IPS-NIHi7 (cell line): ENCODE measurements around the gene RNASE7.

Experiments
- DNase-seq: peaks from one replicate; pipeline ENCODE4 v3.0.0; 2012; ENCODE audit warnings: mixed read lengths; ENCODE audit errors: extremely low spot score

Gene RNASE7

DNA sequence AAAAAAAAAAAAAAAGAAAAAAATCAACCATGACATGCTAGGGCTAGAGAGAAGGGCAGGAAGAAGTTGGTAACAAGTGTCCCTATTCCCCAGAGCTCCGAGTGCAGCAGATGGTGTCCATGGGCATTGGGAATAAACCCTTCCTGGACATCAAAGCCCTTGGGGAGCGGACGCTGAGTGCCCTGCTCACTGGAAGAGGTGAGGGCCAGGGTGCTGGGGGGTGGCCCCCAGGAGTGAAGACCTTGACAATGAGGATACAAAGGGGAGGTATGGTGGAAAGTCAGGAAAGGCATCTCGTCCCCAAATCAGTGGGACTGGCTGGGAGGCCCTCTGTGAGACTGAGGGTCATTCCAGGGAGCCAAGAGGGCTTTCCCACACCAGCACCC lies 44.7 kb downstream of the RNASE7 start:
- DNase-seq, result no peak

DNA sequence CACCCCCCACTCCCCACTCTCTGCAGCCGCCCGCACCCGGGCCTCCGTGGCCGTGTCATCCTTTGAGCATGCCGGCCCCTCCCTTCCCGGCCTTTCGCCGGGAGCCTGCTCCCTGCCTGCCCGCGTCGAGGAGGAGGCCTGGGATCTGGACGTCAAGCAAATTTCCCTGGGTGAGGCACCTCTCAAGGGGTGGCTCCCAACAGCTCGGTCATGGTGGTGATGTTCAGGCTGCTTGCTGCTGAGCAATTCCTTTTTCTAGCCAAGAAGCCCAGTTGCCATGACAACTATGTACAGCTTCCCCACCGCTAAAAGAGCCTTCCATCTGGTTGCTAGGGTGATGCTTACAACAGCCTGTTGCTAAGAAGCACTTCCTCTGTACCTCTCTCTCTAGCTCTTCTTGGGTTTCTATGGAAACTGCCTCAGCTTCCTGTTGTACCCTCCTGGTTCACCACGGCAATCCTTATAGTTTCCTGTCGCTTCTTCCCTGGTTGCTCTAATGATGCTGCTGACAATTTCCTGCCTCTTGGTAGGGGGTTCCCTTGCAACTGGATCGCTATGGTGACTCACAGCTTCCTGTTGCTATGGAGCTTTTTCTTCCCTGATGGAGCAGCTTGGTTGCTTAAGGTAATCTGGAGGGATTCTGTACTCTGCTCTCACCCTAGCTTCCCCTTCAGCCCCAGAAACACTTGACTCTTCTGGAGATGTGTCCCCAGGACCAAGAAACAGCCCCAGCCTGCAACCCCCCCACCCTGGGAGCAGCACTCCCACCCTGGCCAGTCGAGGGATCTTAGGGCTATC lies 45.3 kb downstream of the RNASE7 start:
- DNase-seq, result peak; percentile 72

DNA sequence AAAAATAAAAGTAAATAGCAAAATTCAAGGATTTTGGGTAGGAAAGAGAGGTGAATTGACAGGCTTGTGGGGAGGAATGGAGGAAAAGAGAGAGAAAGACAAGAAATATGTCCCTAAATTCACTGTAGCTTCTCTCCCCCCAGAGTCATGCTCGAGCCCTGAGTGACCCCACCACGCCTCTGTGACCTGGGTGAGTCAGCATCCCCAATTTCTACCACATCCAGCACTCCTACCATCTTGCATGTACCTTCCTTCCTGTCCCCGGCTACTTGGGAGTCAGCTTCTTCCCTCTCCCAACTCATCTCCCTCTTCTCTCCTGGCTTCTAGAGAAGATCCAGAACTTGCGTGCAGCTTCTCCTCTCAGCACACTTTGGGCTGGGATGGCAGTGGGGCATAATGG lies 46.5 kb downstream of the RNASE7 start:
- no peak for DNase-seq

DNA sequence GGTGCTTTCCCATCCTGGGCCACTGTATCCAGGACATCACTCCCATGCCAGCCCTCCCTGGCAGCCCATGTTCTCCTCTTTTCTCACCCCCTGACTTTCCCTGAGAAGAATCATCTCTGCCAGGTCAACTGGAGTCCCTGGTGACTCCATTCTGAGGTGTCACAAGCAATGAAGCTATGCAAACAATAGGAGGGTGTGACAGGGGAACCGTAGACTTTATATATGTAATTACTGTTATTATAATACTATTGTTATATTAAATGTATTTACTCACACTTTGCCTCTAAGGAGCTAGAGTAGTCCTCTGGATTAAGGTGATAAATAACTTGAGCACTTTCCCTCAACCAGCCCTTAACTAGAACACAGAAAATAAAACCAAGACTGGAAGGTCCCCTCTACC lies 47.1 kb downstream of the RNASE7 start:
- DNase-seq, result no peak

DNA sequence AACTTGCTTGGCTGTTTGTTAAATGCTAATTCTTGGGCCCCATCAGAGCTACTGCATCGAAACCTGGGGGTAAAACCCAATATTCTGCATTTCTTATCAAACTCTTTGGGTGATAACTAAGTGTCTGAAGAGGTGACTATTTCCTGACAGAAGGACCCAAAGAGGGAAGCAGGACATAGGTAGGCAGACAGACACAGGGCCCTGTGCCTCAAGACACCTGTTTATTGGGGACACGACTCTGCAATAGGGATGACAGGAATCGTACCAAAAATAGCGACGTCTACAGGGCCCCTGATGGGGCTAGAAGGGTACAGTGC lies 47.7 kb downstream of the RNASE7 start:
- DNase-seq, result no peak

DNA sequence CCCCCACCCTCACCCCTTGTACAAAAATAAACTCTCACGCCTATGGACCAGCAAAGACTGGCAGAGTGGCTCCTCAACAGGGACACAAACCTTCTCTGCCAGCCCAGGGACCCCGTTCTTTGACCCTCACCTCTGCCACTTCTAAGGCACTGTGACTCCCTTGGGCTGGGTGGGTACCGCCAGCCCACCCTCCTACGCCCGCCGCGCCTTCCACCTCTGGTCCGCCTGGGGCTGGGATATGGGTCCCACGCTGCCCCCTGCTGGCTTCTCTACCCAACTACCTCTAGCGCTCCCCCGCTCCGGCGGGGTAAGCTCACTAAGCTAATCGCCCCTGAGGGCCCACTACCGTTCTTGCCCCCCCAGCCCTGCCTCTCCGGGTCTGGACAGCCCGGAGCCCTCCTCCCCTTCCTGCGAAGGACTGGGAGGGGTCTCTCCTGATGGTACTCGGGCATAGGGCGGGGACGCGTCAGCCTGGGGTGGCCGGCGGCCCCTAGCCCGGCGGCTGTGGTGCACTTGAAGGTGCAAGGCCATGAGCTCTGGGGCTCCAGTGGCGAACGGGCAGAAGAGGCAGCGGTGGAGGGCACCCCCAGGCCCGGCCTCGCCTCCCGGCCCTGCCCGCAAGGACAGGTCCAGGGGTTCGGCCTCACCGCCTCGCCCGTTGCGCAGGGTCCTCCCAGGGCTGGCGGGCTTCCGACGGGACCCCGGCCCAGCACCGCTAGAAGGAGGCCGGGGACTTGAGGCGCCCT lies 48.2 kb downstream of the RNASE7 start:
- DNase-seq, result peak; percentile 71

DNA sequence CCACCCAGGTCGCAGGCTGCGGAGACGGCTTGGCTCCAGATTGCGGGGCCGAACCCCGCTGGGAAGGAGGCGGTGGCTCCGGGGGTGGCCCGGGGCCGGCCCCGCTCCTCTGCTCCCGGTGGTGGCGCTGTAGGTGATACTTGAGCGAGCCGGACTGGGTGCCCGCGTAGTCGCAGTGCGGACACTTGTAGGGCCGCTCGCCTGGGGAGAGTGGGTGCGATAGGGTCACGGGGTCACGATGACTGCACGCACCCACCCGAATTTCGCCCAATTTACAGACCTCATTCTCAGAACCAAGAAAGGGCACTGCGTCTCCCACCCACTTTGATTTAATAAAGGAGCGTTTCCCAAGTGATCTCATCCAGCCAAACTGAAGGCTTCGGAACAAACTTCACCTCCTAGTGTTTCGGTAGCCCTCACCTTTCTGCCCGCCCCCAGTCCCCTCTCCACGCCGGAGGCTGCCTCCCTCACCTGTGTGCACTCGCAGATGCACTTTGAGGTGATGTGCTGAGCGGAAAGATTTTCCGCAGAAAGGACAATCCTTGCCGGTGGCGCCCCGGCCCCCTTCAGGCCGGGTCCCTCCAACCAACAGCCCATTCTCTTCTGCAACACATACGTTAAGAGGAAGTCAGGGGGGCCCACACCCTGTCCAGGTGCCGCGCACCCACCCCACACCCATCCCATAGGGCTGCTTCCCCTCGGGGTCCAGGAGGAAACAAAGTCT lies 48.9 kb downstream of the RNASE7 start:
- DNase-seq, result no peak

DNA sequence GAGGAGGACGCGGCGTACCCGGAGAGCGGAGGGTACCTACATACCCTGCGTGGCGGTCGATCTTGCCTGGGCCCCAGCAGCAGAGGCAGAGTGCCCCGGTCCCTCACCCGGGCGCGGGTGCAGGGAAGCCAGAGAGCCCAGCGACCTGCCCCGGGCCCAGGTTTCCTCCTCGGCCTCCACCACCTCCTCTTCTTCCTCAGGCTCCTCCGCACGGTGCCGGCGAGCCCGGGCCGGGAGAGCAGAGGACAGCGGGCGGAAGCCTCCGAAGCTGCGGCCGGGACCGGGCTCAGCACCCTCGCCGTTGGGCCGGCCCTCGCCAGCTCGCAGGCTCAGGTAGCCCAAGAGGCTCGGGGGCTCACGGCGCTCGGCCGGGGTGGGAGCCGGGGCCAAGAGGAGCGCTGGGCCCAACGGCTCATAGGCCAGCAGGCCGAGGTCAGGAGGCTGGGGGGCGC lies 49.7 kb downstream of the RNASE7 start:
- no peak for DNase-seq

DNA sequence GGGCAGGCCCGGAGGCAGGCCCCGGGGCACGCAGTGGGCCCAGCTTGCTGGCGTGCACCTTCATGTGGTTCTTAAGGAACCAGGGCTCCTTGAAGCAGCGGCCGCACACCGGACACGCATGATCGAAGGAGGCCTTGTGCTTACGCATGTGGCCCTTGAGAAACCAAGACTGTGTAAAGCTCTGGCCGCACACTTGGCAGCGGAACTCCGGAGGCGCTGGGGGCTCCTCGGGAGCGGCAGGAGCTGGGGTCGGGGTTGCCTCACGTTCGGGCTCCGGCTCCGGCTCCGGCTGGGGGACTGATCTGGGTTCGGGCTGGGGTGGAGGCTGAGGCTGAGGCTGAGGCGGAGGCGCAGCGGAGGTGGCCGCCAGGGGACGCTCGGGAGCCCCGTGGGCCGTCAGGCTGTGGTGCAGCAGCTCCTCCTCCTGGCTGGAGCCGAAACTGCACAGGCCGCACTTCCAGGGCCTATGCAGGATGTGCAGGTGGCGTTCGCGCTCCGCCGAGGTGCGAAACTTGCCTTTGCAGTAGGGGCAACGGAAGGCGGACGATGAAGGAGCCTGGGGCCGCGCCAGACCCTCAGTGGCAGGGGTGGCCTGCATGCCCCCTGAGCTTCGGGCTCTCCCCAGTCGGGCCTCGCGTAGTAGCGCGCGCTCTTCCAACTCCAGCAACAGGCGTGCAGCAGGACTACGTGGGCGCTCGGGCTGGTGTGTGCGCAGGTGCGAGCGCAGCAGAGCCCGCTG lies 50.3 kb downstream of the RNASE7 start:
- peak; percentile 79 for DNase-seq

DNA sequence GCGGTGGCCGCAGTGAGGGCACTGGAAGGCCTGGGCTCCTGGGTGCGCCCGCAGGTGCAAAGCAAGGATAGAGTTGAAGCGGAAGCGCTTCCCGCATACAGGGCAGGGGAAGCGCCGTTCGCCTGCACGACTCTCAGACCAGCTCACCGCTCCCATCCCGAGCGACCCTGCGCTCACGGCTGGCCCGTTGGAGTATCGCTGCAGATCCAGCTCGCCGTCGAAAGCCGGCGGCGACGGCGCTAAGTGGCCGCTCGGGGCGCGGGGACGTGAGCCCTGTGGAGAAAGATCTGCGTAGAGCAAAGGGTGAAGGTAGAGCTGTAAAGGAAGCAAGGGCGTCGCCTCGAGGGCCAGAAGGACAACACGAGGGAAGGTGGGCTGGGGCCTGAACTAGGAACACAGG lies 50.9 kb downstream of the RNASE7 start:
- no peak for DNase-seq
